ENCODE results near the gene POLR1A.

The POLR1A gene

GRCh38 chr2:86010083-86010482 is 95.6 kb downstream of the POLR1A start (continued):
- no peak for TF ChIP-seq ZNF324 (tag by site-specific recombination; IDR thresholded peaks at IDR 0.05)
- no peak for TF ChIP-seq ZNF530 (tag by site-specific recombination; IDR thresholded peaks at IDR 0.05; ENCODE audit: low read depth)
- TF ChIP-seq ZNF214 (tag by site-specific recombination; IDR thresholded peaks at IDR 0.05; ENCODE audit: borderline replicate concordance): no peak
- TF ChIP-seq ZNF776 (tag by site-specific recombination; IDR thresholded peaks at IDR 0.05; ENCODE audit: borderline replicate concordance): no peak
- no peak for TF ChIP-seq ZNF707 (tag by site-specific recombination; IDR thresholded peaks at IDR 0.05)
- TF ChIP-seq GLIS2 (tag by site-specific recombination; IDR thresholded peaks at IDR 0.05): no peak
- no peak for TF ChIP-seq ZNF654 (tag by site-specific recombination; IDR thresholded peaks at IDR 0.05; ENCODE audit: low read depth)
- TF ChIP-seq MYNN (tag by site-specific recombination; IDR thresholded peaks at IDR 0.05; ENCODE audit: borderline replicate concordance): no peak

GRCh38 chr2:86006524-86006923 is 99.2 kb downstream of the POLR1A start:
- no peak overlapping the region for H3K4me3 ChIP-seq (ENCODE audit: low read depth, low read length)
- POLR2A ChIA-PET: no interaction called here
- H3K36me3 ChIP-seq (ENCODE audit: control insufficient read depth in 2 of 2, insufficient read depth in 1 of 2, low read length in 2 of 2): no peaks in the 10 kb centered on the region
- TF ChIP-seq ZNF776 (tag by site-specific recombination; IDR thresholded peaks at IDR 0.05; ENCODE audit: borderline replicate concordance) (no peak), ZNF645 (tag by site-specific recombination; IDR thresholded peaks at IDR 0.05) (no peak), ZNF660 (tag by site-specific recombination; IDR thresholded peaks at IDR 0.05) (no peak), FEZF1 (tag by site-specific recombination; IDR thresholded peaks at IDR 0.05) (no peak), ZNF704 (tag by site-specific recombination; IDR thresholded peaks at IDR 0.05) (no peak), SETDB1 (IDR thresholded peaks at IDR 0.05; ENCODE audit: insufficient read length, low read length) (peak; percentile 43), TCF7L2 (IDR thresholded peaks at IDR 0.05; ENCODE audit: borderline replicate concordance, low read depth, low read length) (no peak)
- H3K27ac ChIP-seq (ENCODE audit: extremely low read depth, low read depth, low read length): no peak overlapping the region
- CTCF ChIA-PET: no interaction called here
- H3K9me3 ChIP-seq (ENCODE audit: control insufficient read depth, insufficient read depth, low read depth, low read length): no peaks in the 10 kb centered on the region
- no peaks in the 10 kb centered on the region for H3K4me1 ChIP-seq (ENCODE audit: control insufficient read depth, insufficient read depth, low read length)

- H3K27ac ChIP-seq (ENCODE audit: extremely low read depth, low read depth, low read length): no peak overlapping the region
- H3K36me3 ChIP-seq (ENCODE audit: control insufficient read depth in 2 of 2, insufficient read depth in 1 of 2, low read length in 2 of 2): no peaks in the 10 kb centered on the region
These were observed 101.7 kb downstream of the POLR1A start for GRCh38 chr2:86003967-86004366.

More at GRCh38 chr2:86003967-86004366, 101.7 kb downstream of the POLR1A start:
- POLR2A ChIA-PET: no interaction called here
- Histone ChIP-seq H3K4me1 (ENCODE audit: control insufficient read depth, insufficient read depth, low read length) (no peaks in the 10 kb centered on the region), H3K4me3 (ENCODE audit: low read depth, low read length) (no peak overlapping the region), H3K9me3 (ENCODE audit: control insufficient read depth, insufficient read depth, low read depth, low read length) (no peaks in the 10 kb centered on the region)
- TF ChIP-seq ZNF785 (tag by site-specific recombination; IDR thresholded peaks at IDR 0.05): no peak
- TF ChIP-seq ZNF23 (tag by site-specific recombination; IDR thresholded peaks at IDR 0.05; ENCODE audit: borderline replicate concordance): no peak
- TF ChIP-seq GLI4 (tag by site-specific recombination; IDR thresholded peaks at IDR 0.05): no peak
- TF ChIP-seq INSM2 (tag by site-specific recombination; IDR thresholded peaks at IDR 0.05): no peak
- TF ChIP-seq BCL11A (tag by site-specific recombination; IDR thresholded peaks at IDR 0.05; ENCODE audit: low read depth): no peak
- no peak for TF ChIP-seq ZNF292 (tag by site-specific recombination; IDR thresholded peaks at IDR 0.05; ENCODE audit: borderline replicate concordance, low read depth)
- TF ChIP-seq FEZF1 (tag by site-specific recombination; IDR thresholded peaks at IDR 0.05): no peak
- no peak for TF ChIP-seq OSR2 (tag by site-specific recombination; IDR thresholded peaks at IDR 0.05)
- TF ChIP-seq ZBTB8A (tag by site-specific recombination; IDR thresholded peaks at IDR 0.05): no peak
- TF ChIP-seq ZNF37A (tag by site-specific recombination; IDR thresholded peaks at IDR 0.05): no peak
- no peak for TF ChIP-seq SP2 (tag by site-specific recombination; IDR thresholded peaks at IDR 0.05)
- TF ChIP-seq ZNF174 (tag by site-specific recombination; IDR thresholded peaks at IDR 0.05): no peak
- TF ChIP-seq ZFP69B (tag by site-specific recombination; IDR thresholded peaks at IDR 0.05): no peak
- CTCF ChIA-PET: no interaction called here
